Adrenal gland (tissue), 12 donors: ENCODE measurements around the gene MEPCE. TPM values are rescaled to one million over a fixed set of nuclear protein-coding genes. Genes with fewer than 3 reads are reported as not detected.
A peak's percentile ranks its signal among the peaks of the same experiment; 100 is the strongest.

Source experiments
- DNase-seq, 7 donors: peaks; one replicate each; pipeline ENCODE4 v3.0.0-alpha.2; 2019 to 2020
- H3K27ac ChIP-seq, 5 donors: fragments of 200-600 bp; sonication (generic) in 4 of 5; 1 replicate in 3 of 5; 2 replicates in 2 of 5; pipeline versions ENCODE4 v1.5.1 to v1.8.0; 2016 to 2020; ENCODE audit warnings: mild to moderate bottlenecking in 1 of 5
- H3K27me3 ChIP-seq: fragments of 200-600 bp; 2 replicates; pipeline ENCODE4 v1.8.0; 2021
- H3K36me3 ChIP-seq, 2 donors: fragments of 200-600 bp; replicated peaks in 1 of 2; 1 replicate in 1 of 2; 2 replicates in 1 of 2; pipeline versions ENCODE4 v1.5.1 to v1.8.0; 2018 to 2022
- H3K4me1 ChIP-seq, 2 donors: fragments of 200-600 bp; replicated peaks in 1 of 2; 1 replicate in 1 of 2; 2 replicates in 1 of 2; pipeline versions ENCODE4 v1.5.1 to v1.8.0; 2018 to 2021
- H3K4me3 ChIP-seq, 4 donors: fragments of 200-600 bp; sonication (generic) in 3 of 4; one replicate each; pipeline ENCODE4 v1.5.1; 2016 to 2018
- H3K9me3 ChIP-seq, 3 donors: fragments of 200-600 bp; sonication (generic) in 1 of 3; replicated peaks in 1 of 3; 1 replicate in 2 of 3; 2 replicates in 1 of 3; pipeline versions ENCODE4 v1.5.1 to v1.8.0; 2016 to 2021
- POLR2A ChIP-seq, 2 donors: fragments of 450-650 bp; IDR thresholded peaks; one replicate each; pipeline ENCODE4 v1.6.1; 2017; ENCODE audit warnings: antibody characterized with exemption in 2 of 2, mild to moderate bottlenecking in 2 of 2, moderate library complexity in 1 of 2
- WGBS, 4 donors: extraction: QIAGEN DNeasy Blood & Tissue Kit in 2 of 4; methylation state at CpG; one replicate each; pipeline versions ENCODE4 v1.1.5 to v1.1.7; 2013 to 2017; 5-methylcytosine and 5-hydroxymethylcytosine counted together
- intact Hi-C, 2 donors: fragments of 100-400 bp; cut with DNase I; formaldehyde crosslinking; loops; one replicate each; pipeline versions ENCODE4 v1.14.1 to v1.15.0; 2022 to 2023
- polyA plus RNA-seq, 3 donors: library from polyadenylated mRNA; stranded (reverse); fragments of 200-250 nt in 2 of 3; fragments of 350-450 nt in 1 of 3; fragmentation: Illumina TruSeq in 1 of 3; extraction: RNeasy Lipid Tissue Mini Kit (QIAGEN cat#74804) in 1 of 3; gene quantifications; one replicate each; pipeline ENCODE4 v1.2.3, GENCODE V29; 2013 to 2014
- total RNA-seq, 9 donors: library from RNA; depleted of rRNA in 4 of 9; stranded (reverse); fragments of >200 nt in 4 of 9; fragments of 120-200 nt in 1 of 9; fragmentation: NEBNext Ultra II Directional in 1 of 9; extraction: Animal tissue kit (Norgen Biotek cat#: 25700) in 1 of 9; gene quantifications; one replicate each; pipeline versions ENCODE4 v1.1.0 to v1.2.4, GENCODE V29; 2013 to 2023
- TF ChIP-seq, protein P1 (sequence below), 6 experiments: fragments of 450-650 bp in 4 of 6; fragments of 200-600 bp in 2 of 6; sonication (generic) in 1 of 6; IDR thresholded peaks; 1 replicate in 5 of 6; 2 replicates in 1 of 6; pipeline versions ENCODE4 v1.5.1 to v1.8.0; 2016 to 2021; ENCODE audit warnings: antibody characterized with exemption in 6 of 6, mild to moderate bottlenecking in 2 of 6, moderate library complexity in 1 of 6
- donor health status: healthy with polysubstance abuse.
- donor health status: Bipolar disorder and iron deficiency.
- donor health status: DM: yes; HTN: yes; CAD: no.
- donor health status: DM: no; HTN: no; CAD: no.
- donor health status: DM: no; HTN: no; CAD: no.
- donor health status: DM: yes; HTN: yes; CAD: no.

Gene MEPCE
- total and polyA plus RNA-seq, 12 donors: 24.8 to 76.8 (median 51.8) TPM

DNA sequence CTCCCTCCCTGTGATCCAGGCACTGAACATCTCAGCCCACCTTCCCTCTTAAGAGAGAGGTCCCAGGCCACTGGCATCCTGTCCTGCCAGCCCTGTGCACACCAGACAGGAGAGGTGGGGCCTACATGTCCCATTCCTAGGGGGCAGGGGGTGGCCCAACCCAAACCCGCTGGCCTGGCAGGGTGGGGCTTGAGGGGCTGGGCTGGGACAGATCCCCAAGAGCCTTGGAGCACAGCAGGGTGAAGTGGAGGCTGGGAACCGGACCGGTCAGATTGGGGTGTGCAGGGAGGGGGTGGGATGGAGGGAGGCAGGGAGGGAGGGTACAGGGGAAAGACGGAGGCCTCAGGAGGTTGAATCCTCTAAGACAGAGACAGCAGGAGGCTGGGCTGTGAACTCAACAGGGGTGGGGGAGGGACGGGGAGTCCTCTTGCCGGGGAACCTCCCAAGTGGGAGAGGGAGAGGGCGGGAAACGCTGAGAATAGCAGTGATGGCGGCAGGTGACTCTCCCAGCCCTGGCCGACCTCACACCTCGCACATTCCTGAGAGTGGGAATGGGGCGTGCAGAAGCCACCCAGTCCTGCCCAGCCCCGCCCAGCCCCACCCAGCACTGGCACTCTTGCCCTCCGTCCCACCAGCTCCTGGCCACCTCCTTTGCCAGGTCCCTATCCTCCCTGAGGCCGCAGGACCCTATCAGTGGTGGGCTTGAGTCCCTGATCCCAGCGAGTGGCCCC lies 42.7 kb downstream of the MEPCE start:
- intact Hi-C loops: no loop called here
- H3K9me3 ChIP-seq: no peaks in the 10 kb centered on the region
- peaks cover 24 to 53% of the 10 kb centered on the region in 2 donors for H3K4me1 ChIP-seq
- no peaks in the 10 kb centered on the region for H3K27me3 ChIP-seq
- TF ChIP-seq, protein P1, sequence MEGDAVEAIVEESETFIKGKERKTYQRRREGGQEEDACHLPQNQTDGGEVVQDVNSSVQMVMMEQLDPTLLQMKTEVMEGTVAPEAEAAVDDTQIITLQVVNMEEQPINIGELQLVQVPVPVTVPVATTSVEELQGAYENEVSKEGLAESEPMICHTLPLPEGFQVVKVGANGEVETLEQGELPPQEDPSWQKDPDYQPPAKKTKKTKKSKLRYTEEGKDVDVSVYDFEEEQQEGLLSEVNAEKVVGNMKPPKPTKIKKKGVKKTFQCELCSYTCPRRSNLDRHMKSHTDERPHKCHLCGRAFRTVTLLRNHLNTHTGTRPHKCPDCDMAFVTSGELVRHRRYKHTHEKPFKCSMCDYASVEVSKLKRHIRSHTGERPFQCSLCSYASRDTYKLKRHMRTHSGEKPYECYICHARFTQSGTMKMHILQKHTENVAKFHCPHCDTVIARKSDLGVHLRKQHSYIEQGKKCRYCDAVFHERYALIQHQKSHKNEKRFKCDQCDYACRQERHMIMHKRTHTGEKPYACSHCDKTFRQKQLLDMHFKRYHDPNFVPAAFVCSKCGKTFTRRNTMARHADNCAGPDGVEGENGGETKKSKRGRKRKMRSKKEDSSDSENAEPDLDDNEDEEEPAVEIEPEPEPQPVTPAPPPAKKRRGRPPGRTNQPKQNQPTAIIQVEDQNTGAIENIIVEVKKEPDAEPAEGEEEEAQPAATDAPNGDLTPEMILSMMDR (IDR thresholded peaks at IDR 0.05): no peak
- TF ChIP-seq POLR2A (IDR thresholded peaks at IDR 0.05): no peak
- no peak overlapping the region for H3K4me3 ChIP-seq
- 75 to 84% (median 80%) methylated on average over 11 to 16 of the region's 16 CpGs for WGBS, 4 donors
- DNase-seq: no peak
- H3K27ac ChIP-seq: peak overlapping the region in 2 of 5 donors; percentile 60 to 78
- peaks cover 0 to 43% of the 10 kb centered on the region in 2 donors for H3K36me3 ChIP-seq

DNA sequence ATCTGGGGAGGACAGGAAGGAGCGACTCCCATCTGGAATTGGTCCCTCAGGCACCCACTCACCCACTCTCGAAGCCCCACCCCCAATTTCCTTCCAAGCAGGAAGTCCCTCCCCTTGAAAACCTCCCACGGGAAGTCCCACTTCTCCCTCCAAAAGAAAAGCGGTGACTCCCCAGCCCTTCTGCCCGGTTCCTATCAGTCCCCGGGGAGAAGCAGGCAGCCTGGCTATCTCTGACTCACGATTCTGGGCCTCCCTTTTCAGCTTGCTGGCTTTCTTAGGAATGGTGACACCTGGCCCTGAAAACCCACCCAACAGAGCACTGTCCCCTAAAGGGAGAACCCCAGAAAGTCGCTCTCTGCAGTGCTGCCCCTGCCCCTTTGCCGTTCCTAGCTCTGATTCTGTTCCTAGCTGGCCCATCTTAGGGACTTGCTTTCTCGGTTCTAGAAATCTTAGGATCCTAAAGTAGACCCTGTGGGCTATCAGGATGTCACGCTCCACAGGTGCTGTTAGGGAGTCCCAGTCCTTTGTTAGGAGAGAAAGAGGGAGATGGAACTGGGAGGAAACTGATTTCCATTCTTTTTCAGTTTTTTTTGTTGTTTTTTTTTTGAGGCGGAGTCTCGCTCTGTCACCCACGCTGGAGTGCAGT lies 43.3 kb downstream of the MEPCE start:
- Histone ChIP-seq H3K9me3 (no peaks in the 10 kb centered on the region), H3K4me1 (peaks cover 29 to 54% of the 10 kb centered on the region in 2 donors), H3K27me3 (no peaks in the 10 kb centered on the region), H3K36me3 (peaks cover 0 to 37% of the 10 kb centered on the region in 2 donors), H3K27ac (peak overlapping the region in 3 of 5 donors; percentile 10 to 78 (median 60)), H3K4me3 (no peak overlapping the region)
- DNase-seq: peak in 1 of 7 donors; percentile 41
- TF ChIP-seq, protein P1 (IDR thresholded peaks at IDR 0.05): no peak
- no peak for TF ChIP-seq POLR2A (IDR thresholded peaks at IDR 0.05)
- intact Hi-C loops: no loop called here
- WGBS, 4 donors: 55 to 75% (median 59%) methylated on average over 9 to 14 of the region's 14 CpGs

DNA sequence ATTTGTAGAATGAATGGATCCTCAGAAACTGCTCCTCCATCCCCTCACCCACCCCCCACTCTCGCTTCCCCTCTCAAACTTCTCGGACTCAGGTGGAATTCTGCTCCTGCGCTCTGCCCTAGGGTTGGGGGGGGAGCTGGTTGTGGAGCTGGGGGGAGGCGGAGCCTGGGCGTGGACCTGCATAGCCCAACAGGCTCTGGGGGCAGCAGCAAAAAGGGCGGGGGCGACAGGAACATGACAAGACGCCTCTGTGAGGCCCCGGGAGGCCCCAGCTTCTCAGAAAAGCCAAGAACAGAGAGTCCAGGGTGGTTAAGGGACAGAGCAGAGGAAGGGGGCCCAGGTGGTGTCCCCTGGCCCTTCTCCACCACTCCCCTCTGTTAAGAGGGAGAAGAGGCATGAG lies 45.9 kb downstream of the MEPCE start:
- Histone ChIP-seq H3K9me3 (no peaks in the 10 kb centered on the region), H3K36me3 (peaks cover 0 to 26% of the 10 kb centered on the region in 2 donors), H3K27ac (peak overlapping the region in 2 of 5 donors; percentile 54 to 71), H3K4me1 (peaks cover 29 to 53% of the 10 kb centered on the region in 2 donors), H3K27me3 (no peaks in the 10 kb centered on the region), H3K4me3 (no peak overlapping the region)
- DNase-seq: no peak
- 44 to 61% (median 57%) methylated on average over 9 of the region's 9 CpGs for WGBS, 4 donors
- TF ChIP-seq, protein P1 (IDR thresholded peaks at IDR 0.05): no peak
- TF ChIP-seq POLR2A (IDR thresholded peaks at IDR 0.05): no peak
- intact Hi-C loops: loop anchor here in 1 of 2 donors (5.0 kb wide), 1 partner anchor 87 kb away; no protein-coding TSS in a partner anchor

DNA sequence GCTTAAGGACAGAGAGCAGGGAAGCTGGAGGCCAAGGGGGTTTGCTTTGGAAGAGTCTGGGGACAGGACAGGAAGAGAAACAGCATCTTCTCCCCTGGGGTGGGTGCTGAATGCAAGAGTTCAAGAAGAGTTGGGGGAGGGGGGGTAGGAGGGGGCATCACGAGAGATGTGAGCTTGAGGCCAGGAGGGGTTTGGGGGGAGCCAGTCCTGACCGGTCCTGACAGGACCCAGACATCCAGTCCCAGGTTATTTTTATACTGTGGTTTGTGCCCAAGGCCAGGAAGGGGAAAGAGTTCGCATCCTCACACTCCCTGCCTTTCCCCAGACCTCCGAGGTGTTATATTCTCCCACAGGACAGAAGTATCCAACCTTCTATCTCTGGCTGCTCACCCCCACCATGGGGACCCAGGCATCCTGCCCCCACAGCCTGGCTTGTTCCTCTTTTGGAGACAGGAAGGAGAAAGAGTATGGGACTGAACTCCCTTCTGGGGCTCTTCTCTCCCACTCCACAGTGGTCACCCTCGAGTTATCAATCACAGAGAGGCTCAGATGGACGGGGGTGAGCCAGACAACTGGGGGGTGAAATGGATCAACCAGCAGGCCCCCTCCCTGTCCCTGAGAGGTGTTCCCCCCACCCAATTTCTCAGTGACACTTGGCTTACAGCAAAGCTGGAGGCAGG lies 46.6 kb downstream of the MEPCE start:
- peak overlapping the region in 1 of 4 donors; percentile 93 for H3K4me3 ChIP-seq
- peaks cover 29 to 53% of the 10 kb centered on the region in 2 donors for H3K4me1 ChIP-seq
- 2 to 12% (median 8%) methylated on average over 6 of the region's 6 CpGs for WGBS, 4 donors

More for the DNA sequence above, 46.6 kb downstream of the MEPCE start:
- Histone ChIP-seq H3K27me3 (no peaks in the 10 kb centered on the region), H3K36me3 (peaks cover 0 to 25% of the 10 kb centered on the region in 2 donors), H3K27ac (peak overlapping the region in 2 of 5 donors; percentile 54 to 71), H3K9me3 (no peaks in the 10 kb centered on the region)
- peak in 1 of 7 donors; percentile 13 for DNase-seq
- intact Hi-C loops: loop anchor here in 1 of 2 donors (5.0 kb wide), 1 partner anchor 86 kb away; no protein-coding TSS in a partner anchor
- TF ChIP-seq, protein P1 (IDR thresholded peaks at IDR 0.05): no peak
- TF ChIP-seq POLR2A (IDR thresholded peaks at IDR 0.05): no peak
